ENCODE measurements around the gene FADS1.
A peak's percentile ranks its signal among the peaks of the same experiment; 100 is the strongest.

Gene FADS1

GRCh38 chr11:61800331-61801281 lies 16.2 kb downstream of the FADS1 start:
- FAIRE-seq (no peak), DNase-seq (ENCODE audit: extremely low spot score, insufficient read length, low read depth) (no peak)

- no peak for DNase-seq (ENCODE audit: extremely low spot score, insufficient read length, low read depth)
- FAIRE-seq = no peak
These were observed 17.0 kb downstream of the FADS1 start for GRCh38 chr11:61799665-61800284.

GRCh38 chr11:61797263-61797944 lies 19.4 kb downstream of the FADS1 start:
- FAIRE-seq = peak; percentile 72
- peak; percentile 43 for DNase-seq (ENCODE audit: extremely low spot score, insufficient read length, low read depth)

- FAIRE-seq (no peak), DNase-seq (ENCODE audit: extremely low spot score, insufficient read length, low read depth) (no peak)
These were observed 20.8 kb downstream of the FADS1 start for GRCh38 chr11:61795876-61796526.

- no peak for FAIRE-seq
- DNase-seq (ENCODE audit: extremely low spot score, insufficient read length, low read depth) = no peak
These were observed 21.3 kb downstream of the FADS1 start for GRCh38 chr11:61795459-61795858.

GRCh38 chr11:61794579-61794978 lies 22.2 kb downstream of the FADS1 start:
- DNase-seq (ENCODE audit: extremely low spot score, insufficient read length, low read depth) (no peak), FAIRE-seq (no peak)

- FAIRE-seq (no peak), DNase-seq (ENCODE audit: extremely low spot score, insufficient read length, low read depth) (no peak)
These were observed 23.0 kb downstream of the FADS1 start for GRCh38 chr11:61793829-61794204.

- no peak for DNase-seq (ENCODE audit: extremely low spot score, insufficient read length, low read depth)
- FAIRE-seq = no peak
These were observed 23.5 kb downstream of the FADS1 start for GRCh38 chr11:61793083-61793828.

GRCh38 chr11:61792310-61793082 lies 24.3 kb downstream of the FADS1 start, which contains the start of the genes FEN1 and TMEM258:
TSS of gene FEN1 (plus strand) at chr11:61792911. CDS start at chr11:61795362, 2,451 bp downstream.
TSS of gene TMEM258 (minus strand) at chr11:61792599. CDS start at chr11:61792558, 41 bp downstream.
- DNase-seq (ENCODE audit: extremely low spot score, insufficient read length, low read depth) = peak; percentile 85
- peak; percentile 81 for FAIRE-seq

GRCh38 chr11:61791737-61792309 lies 25.0 kb downstream of the FADS1 start:
- DNase-seq (ENCODE audit: extremely low spot score, insufficient read length, low read depth) = no peak
- FAIRE-seq = no peak

GRCh38 chr11:61787928-61788491 lies 28.8 kb downstream of the FADS1 start:
- no peak for FAIRE-seq

GRCh38 chr11:61785837-61786402 lies 30.9 kb downstream of the FADS1 start:
- DNase-seq (ENCODE audit: extremely low spot score, insufficient read length, low read depth) (no peak), FAIRE-seq (no peak)

More at GRCh38 chr11:61787928-61788491, 28.8 kb downstream of the FADS1 start:
- no peak for DNase-seq (ENCODE audit: extremely low spot score, insufficient read length, low read depth)

GRCh38 chr11:61784506-61784805 lies 32.3 kb downstream of the FADS1 start:
- DNase-seq (ENCODE audit: extremely low spot score, insufficient read length, low read depth) (no peak), FAIRE-seq (no peak)

- no peak for FAIRE-seq
- DNase-seq (ENCODE audit: extremely low spot score, insufficient read length, low read depth) = no peak
These were observed 32.9 kb downstream of the FADS1 start for GRCh38 chr11:61783717-61784505.

GRCh38 chr11:61782841-61783240 lies 34.0 kb downstream of the FADS1 start:
- DNase-seq (ENCODE audit: extremely low spot score, insufficient read length, low read depth) (no peak), FAIRE-seq (no peak)

GRCh38 chr11:61782299-61782698 lies 34.5 kb downstream of the FADS1 start:
- FAIRE-seq (no peak), DNase-seq (ENCODE audit: extremely low spot score, insufficient read length, low read depth) (no peak)

- no peak for DNase-seq (ENCODE audit: extremely low spot score, insufficient read length, low read depth)
- FAIRE-seq = no peak
These were observed 35.2 kb downstream of the FADS1 start for GRCh38 chr11:61781585-61781984.

All from GM18507 (cell line).